Aorta (tissue), 5 donors: ENCODE data around the gene INPP5E. TPM values are rescaled to one million over a fixed set of nuclear protein-coding genes. Genes with fewer than 3 reads are reported as not detected.

ENCODE experiments used
- ATAC-seq: fragments of 200-7000 bp; cut with Tn5 transposase; one replicate; pipeline ENCODE4 v1.9.1; 2022; ENCODE audit warnings: moderate library complexity; ENCODE audit not compliant: low FRiP score
- DNase-seq, 2 donors: peaks; one replicate each; pipeline ENCODE4 v3.0.0-alpha.2; 2020
- H3K27ac ChIP-seq, 2 donors: one replicate each; pipeline ENCODE4 v1.5.1; 2013; ENCODE audit warnings: low read length in 2 of 2, mild to moderate bottlenecking in 2 of 2, moderate library complexity in 2 of 2, control low read depth in 1 of 2, inconsistent platforms in 1 of 2, low read depth in 1 of 2
- H3K27me3 ChIP-seq, 2 donors: one replicate each; pipeline ENCODE4 v1.6.1; 2013; ENCODE audit warnings: control low read depth in 1 of 2, low read length in 1 of 2, mild to moderate bottlenecking in 1 of 2, moderate library complexity in 1 of 2; ENCODE audit not compliant: insufficient read depth in 2 of 2, control insufficient read depth in 1 of 2
- H3K36me3 ChIP-seq, 2 donors: one replicate each; pipeline ENCODE4 v1.6.1; 2013; ENCODE audit warnings: control low read depth in 1 of 2, low read length in 1 of 2, mild to moderate bottlenecking in 1 of 2; ENCODE audit not compliant: insufficient read depth in 2 of 2, control insufficient read depth in 1 of 2
- H3K4me1 ChIP-seq, 2 donors: one replicate each; pipeline ENCODE4 v1.6.1; 2013; ENCODE audit warnings: low read length in 2 of 2, control low read depth in 1 of 2, mild to moderate bottlenecking in 1 of 2, moderate library complexity in 1 of 2; ENCODE audit not compliant: insufficient read depth in 2 of 2, control insufficient read depth in 1 of 2
- H3K4me3 ChIP-seq, 2 donors: one replicate each; pipeline ENCODE4 v1.5.1; 2013; ENCODE audit warnings: low read length in 2 of 2, control low read depth in 1 of 2, mild to moderate bottlenecking in 1 of 2
- H3K9me3 ChIP-seq: one replicate; pipeline ENCODE4 v1.6.1; 2013; ENCODE audit warnings: mild to moderate bottlenecking, low read length; ENCODE audit not compliant: control insufficient read depth
- WGBS, 2 donors: extraction: QIAGEN DNeasy Blood & Tissue Kit; methylation state at CpG; one replicate each; pipeline ENCODE4 v1.1.7; 2013; 5-methylcytosine and 5-hydroxymethylcytosine counted together
- intact Hi-C, 2 donors: fragments of 100-400 bp; cut with DNase I; formaldehyde crosslinking; loops; one replicate each; pipeline versions ENCODE4 v1.14.2 to v1.15.0; 2022
- polyA plus RNA-seq, 2 donors: library from polyadenylated mRNA; stranded (reverse); fragments of 200-250 nt; gene quantifications; one replicate each; pipeline ENCODE4 v1.2.3, GENCODE V29; 2013
- total RNA-seq, 2 donors: library from RNA; stranded (reverse); fragmentation: NEBNext Ultra II Directional; extraction: Animal tissue kit (Norgen Biotek cat#: 25700); gene quantifications; one replicate each; pipeline ENCODE4 v1.2.1, GENCODE V29; 2021
- donor health status: healthy with polysubstance abuse.
- donor health status: Bipolar disorder and iron deficiency.
- donor health status: DM: no; HTN: no; CAD: no.
- donor health status: DM: no; HTN: no; CAD: no.
- donor health status: DM: yes; HTN: yes; CAD: no.

Gene INPP5E
- total and polyA plus RNA-seq, 4 donors: 2.8 to 15.6 (median 11.7) TPM

DNA sequence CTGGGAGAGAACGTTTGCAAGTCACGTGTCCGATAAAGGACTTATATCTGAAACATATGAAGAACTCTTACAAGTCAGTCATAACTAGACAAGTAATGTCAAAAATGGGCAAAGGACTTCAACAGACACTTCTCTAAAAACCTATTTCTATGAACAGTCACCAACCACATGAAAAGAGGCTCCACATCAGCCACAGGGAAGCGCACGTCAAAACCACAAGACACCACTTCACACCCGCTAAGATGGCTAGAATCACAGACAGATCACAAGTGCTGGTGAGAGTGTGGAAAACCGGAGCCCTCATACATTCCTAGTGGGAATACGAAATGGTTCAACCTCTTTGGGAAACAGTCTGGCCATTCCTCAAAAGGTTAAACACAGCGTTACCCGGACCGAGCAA is 54.6 kb downstream of the INPP5E start:
- WGBS, 2 donors: 92 to 94% methylated on average over 11 of the region's 11 CpGs
- no peaks in the 10 kb centered on the region for H3K4me1 ChIP-seq
- intact Hi-C loops: no loop called here
- peaks cover 0 to 4% of the 10 kb centered on the region in 2 donors for H3K36me3 ChIP-seq
- H3K27ac ChIP-seq: no peak overlapping the region
- no peaks in the 10 kb centered on the region for H3K27me3 ChIP-seq
- no peaks in the 10 kb centered on the region for H3K9me3 ChIP-seq
- DNase-seq: no peak
- ATAC-seq: no peak
- H3K4me3 ChIP-seq: no peak overlapping the region

DNA sequence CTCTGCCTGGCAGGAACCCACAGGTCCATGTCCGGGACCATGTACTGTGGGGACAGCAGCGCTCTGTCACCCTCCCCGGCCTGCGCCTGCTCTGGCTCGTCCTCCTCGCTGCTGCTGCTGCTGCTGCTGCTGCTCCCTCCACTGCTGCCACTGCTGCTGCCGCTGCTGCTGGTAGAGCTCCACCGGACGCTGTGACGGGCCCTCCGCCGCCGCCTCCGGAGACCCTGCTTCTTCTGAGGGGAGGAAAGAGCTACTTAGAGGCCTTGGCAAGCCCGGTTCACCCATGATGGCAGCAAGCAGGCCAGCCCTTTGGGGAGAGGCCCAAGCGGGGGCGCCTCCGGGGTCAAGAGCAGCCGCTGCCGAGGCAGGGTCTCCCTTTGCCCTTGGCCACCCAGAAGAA is 56.2 kb downstream of the INPP5E start:
- no peak overlapping the region for H3K4me3 ChIP-seq
- H3K27ac ChIP-seq: no peak overlapping the region
- whole genome bisulfite sequencing, 2 donors: 93 to 96% methylated on average over 18 to 20 of the region's 20 CpGs
- DNase-seq (no peak), ATAC-seq (no peak)
- H3K9me3 ChIP-seq: no peaks in the 10 kb centered on the region
- no peaks in the 10 kb centered on the region for H3K27me3 ChIP-seq
- intact Hi-C loops: no loop called here
- H3K36me3 ChIP-seq: peaks cover 0 to 4% of the 10 kb centered on the region in 2 donors
- H3K4me1 ChIP-seq: no peaks in the 10 kb centered on the region

DNA sequence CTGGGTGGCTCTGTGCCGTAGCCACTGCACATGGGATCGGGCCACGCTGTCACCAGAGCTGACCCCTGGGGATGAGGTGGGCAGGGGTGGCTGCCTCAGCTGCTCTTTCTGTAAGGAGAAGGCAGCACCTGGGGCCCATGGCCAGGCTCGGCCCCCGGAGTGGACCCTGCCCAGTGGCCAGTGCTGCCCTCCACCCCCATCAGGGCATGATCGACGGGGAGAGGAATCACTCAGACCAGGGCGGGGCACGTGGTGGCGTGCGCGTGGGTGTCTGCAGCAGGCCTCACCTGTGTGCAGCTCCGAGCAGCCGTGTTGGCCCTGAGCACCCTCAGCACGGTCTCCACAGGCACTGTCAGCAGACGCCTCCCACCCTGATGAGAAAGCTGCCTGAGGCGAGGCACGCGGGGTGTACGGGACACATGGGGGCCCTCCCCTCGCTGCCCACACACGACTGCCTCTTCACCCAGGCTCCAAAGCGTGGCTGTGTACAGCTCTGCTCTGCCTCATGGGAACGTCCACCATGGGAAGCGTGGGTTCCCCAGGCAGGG is 57.6 kb downstream of the INPP5E start:
- DNase-seq (no peak), ATAC-seq (no peak)
- Histone ChIP-seq H3K9me3 (no peaks in the 10 kb centered on the region), H3K27me3 (no peaks in the 10 kb centered on the region), H3K36me3 (peaks cover 0 to 4% of the 10 kb centered on the region in 2 donors), H3K4me3 (no peak overlapping the region), H3K4me1 (no peaks in the 10 kb centered on the region), H3K27ac (no peak overlapping the region)
- 91 to 92% methylated on average over 23 to 25 of the region's 25 CpGs for WGBS, 2 donors
- intact Hi-C loops: no loop called here

DNA sequence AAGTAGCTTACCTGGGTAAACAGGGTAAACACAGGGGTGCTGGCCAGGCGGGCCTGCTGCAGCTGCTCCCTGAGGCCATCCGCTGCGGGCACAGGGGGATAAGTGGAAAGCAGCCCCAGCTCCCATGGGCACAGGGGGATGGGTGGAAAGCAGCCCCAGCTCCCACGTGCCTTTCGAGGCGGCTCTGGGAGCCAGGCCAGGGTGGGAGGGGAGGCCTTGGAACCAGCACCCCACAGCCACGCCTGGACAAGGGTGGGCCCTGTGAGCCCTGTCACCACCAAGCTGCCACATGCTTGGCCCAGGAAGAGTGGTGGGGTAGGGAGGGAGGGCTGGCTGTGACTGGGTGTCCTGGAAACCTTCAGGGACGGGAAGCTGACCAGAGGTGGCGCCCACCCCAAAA is 58.3 kb downstream of the INPP5E start:
- 61 to 70% methylated on average over 9 of the region's 9 CpGs for WGBS, 2 donors
- no peaks in the 10 kb centered on the region for H3K4me1 ChIP-seq
- intact Hi-C loops: no loop called here
- DNase-seq: no peak
- H3K36me3 ChIP-seq: peaks cover 0 to 4% of the 10 kb centered on the region in 2 donors
- no peak for ATAC-seq
- H3K9me3 ChIP-seq: no peaks in the 10 kb centered on the region
- H3K27ac ChIP-seq: no peak overlapping the region
- H3K4me3 ChIP-seq: no peak overlapping the region
- no peaks in the 10 kb centered on the region for H3K27me3 ChIP-seq

DNA sequence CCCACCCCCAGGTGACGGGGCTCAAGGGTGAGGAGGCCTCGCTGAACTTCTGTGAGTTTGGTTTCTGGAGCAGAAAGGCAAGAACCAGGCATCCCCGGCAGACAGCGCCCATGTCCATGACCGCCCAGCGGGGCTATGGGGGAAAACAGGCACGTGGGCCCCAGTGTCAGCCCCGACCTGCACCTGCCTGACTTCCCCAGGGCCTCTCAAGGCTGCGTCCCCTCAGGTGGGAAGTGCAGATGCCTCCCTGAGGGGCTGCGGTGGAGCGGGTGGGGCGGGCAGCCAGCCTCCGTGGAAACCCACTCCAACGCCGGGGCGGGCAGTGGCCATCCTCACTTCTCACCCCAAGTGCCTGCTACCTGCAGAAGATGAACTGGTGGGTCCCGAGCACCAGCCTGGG is 59.3 kb downstream of the INPP5E start:
- Histone ChIP-seq H3K9me3 (no peaks in the 10 kb centered on the region), H3K36me3 (peaks cover 0 to 4% of the 10 kb centered on the region in 2 donors), H3K4me1 (no peaks in the 10 kb centered on the region), H3K27ac (no peak overlapping the region), H3K4me3 (no peak overlapping the region), H3K27me3 (no peaks in the 10 kb centered on the region)
- ATAC-seq: no peak
- DNase-seq: no peak
- 92 to 94% methylated on average over 17 of the region's 17 CpGs for WGBS, 2 donors
- intact Hi-C loops: no loop called here

DNA sequence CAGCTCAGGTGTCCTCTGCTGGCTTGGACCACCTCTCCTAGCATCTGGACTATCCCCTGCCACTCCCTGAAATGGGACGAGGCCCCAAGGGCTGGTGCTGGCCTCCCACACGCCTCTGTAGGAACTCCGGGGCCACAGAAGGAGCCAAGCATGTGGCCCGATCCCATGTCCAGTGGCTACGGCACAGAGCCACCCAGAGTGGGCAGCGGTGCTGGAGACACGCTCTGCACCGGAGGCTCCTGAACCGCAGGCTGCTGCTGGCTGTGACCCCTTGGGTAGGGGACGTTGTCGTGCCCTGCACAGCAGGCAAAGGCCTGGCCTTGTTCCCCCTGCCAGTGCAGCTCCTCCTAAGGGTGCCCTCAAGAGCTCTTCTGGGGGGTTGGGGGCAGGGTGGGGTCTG is 59.8 kb downstream of the INPP5E start:
- peaks cover 0 to 4% of the 10 kb centered on the region in 2 donors for H3K36me3 ChIP-seq
- no peaks in the 10 kb centered on the region for H3K9me3 ChIP-seq
- no peaks in the 10 kb centered on the region for H3K27me3 ChIP-seq
- no peak overlapping the region for H3K4me3 ChIP-seq
- ATAC-seq (no peak), DNase-seq (no peak)
- H3K27ac ChIP-seq: no peak overlapping the region
- intact Hi-C loops: no loop called here
- WGBS, 2 donors: 91 to 97% methylated on average over 7 to 11 of the region's 11 CpGs
- no peaks in the 10 kb centered on the region for H3K4me1 ChIP-seq

DNA sequence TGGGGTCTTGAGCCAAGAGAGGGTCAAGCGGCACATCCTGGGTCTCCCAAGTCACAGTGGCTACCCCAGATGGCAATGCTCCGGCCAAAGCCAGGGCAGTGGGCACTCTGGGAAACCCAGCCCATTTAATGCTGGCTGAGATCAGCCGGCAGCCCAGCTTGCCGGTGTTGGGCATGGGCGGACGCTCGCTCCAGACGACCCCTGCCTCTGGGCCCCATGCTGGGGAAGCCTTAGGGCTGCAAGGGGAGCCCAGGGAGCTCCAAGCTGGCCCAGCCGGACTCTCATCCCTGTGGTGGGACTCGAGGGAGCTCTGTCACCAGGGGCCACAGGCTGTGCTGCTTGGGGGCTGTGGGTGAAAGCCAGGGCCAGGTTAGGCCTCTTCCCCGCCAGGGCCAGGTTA is 60.2 kb downstream of the INPP5E start:
- no peaks in the 10 kb centered on the region for H3K9me3 ChIP-seq
- 91 to 92% methylated on average over 11 of the region's 11 CpGs for WGBS, 2 donors
- ATAC-seq (no peak), DNase-seq (no peak)
- H3K4me3 ChIP-seq: no peak overlapping the region
- intact Hi-C loops: no loop called here
- no peaks in the 10 kb centered on the region for H3K4me1 ChIP-seq
- H3K27ac ChIP-seq: no peak overlapping the region
- no peaks in the 10 kb centered on the region for H3K27me3 ChIP-seq
- H3K36me3 ChIP-seq: peaks cover 0 to 4% of the 10 kb centered on the region in 2 donors

DNA sequence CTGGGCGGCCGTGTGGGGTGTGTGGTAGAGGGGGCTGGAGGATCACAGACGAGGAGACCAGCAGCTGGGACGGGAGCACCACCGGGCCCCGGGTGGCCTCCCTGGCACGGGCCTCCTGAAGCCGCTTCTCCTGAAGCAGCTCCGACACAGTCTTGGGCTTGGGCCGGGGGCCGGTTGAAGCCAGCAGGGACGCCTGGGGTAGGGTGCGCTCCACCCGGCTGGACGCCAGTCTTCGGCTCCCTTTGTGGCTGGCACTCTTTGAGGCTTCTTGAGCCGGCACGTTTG is 60.7 kb downstream of the INPP5E start:
- DNase-seq (no peak), ATAC-seq (no peak)
- intact Hi-C loops: no loop called here
- 84 to 87% methylated on average over 9 to 18 of the region's 18 CpGs for WGBS, 2 donors
- Histone ChIP-seq H3K9me3 (no peaks in the 10 kb centered on the region), H3K27me3 (no peaks in the 10 kb centered on the region), H3K4me3 (no peak overlapping the region), H3K4me1 (no peaks in the 10 kb centered on the region), H3K27ac (no peak overlapping the region), H3K36me3 (peaks cover 0 to 4% of the 10 kb centered on the region in 2 donors)
